H1 (cell line): ENCODE data around the gene ZBTB24. TPM values are rescaled to one million over a fixed set of nuclear protein-coding genes. Genes with fewer than 3 reads are reported as not detected.

Source experiments
- CTCF ChIA-PET: fragments of 300-600 bp; sonication (Branson Sonifier 250); formaldehyde crosslinking; loops from one replicate; lab custom pipeline; 2021; ENCODE audit not compliant: partially characterized antibody; lab: Charles Lee
- POLR2A ChIA-PET: fragments of 300-600 bp; sonication (Branson Sonifier 250); formaldehyde crosslinking; loops from one replicate; lab custom pipeline; 2021; ENCODE audit warnings: inconsistent platforms; ENCODE audit not compliant: partially characterized antibody; lab: Charles Lee
- DNase-seq, 2 experiments: peaks; one replicate each; pipeline versions ENCODE4 v3.0.0 to v3.0.0-alpha.2; 2010 to 2022; ENCODE audit warnings: low spot score in 2 of 2, low read depth in 1 of 2, mixed read lengths in 1 of 2
- FAIRE-seq: peaks from 2 replicates; lab custom pipeline; 2011; peaks lifted over from hg19 to GRCh38; lab: Jason Lieb, UNC
- H2AFZ ChIP-seq: 2 replicates; pipeline ENCODE4 v1.8.1; 2012; ENCODE audit warnings: low read length, inconsistent platforms
- H2AK5ac ChIP-seq: 2 replicates; pipeline ENCODE4 v1.6.1; 2013; ENCODE audit warnings: low read depth, low read length
- H2BK120ac ChIP-seq: replicated peaks from 2 replicates; pipeline ENCODE3; 2013; ENCODE audit warnings: low read depth, low read length, inconsistent platforms
- H2BK12ac ChIP-seq: 2 replicates; pipeline ENCODE4 v1.6.1; 2013; ENCODE audit warnings: low read depth, low read length
- H2BK15ac ChIP-seq: 2 replicates; pipeline ENCODE4 v1.6.1; 2013; ENCODE audit warnings: low read length
- H2BK20ac ChIP-seq: 2 replicates; pipeline ENCODE4 v1.6.1; 2013; ENCODE audit warnings: low read length
- H2BK5ac ChIP-seq: 2 replicates; pipeline ENCODE4 v1.6.1; 2013; ENCODE audit warnings: low read depth, low read length
- H3K14ac ChIP-seq: 2 replicates; pipeline ENCODE4 v1.6.1; 2013; ENCODE audit warnings: inconsistent platforms; ENCODE audit not compliant: insufficient read length
- H3K18ac ChIP-seq: 2 replicates; pipeline ENCODE4 v1.6.1; 2013; ENCODE audit warnings: low read length; ENCODE audit errors: extremely low read depth
- H3K23ac ChIP-seq: 2 replicates; pipeline ENCODE4 v1.6.1; 2013; ENCODE audit warnings: inconsistent platforms; ENCODE audit not compliant: insufficient read length
- H3K23me2 ChIP-seq: 2 replicates; pipeline ENCODE4 v1.6.1; 2013; ENCODE audit warnings: low read depth, low read length
- H3K27ac ChIP-seq: 2 replicates; pipeline ENCODE4 v1.6.1; 2011; ENCODE audit warnings: low read depth, low read length, inconsistent platforms
- H3K27me3 ChIP-seq, 4 experiments: replicated peaks in 1 of 4; 1 replicate in 1 of 4; 2 replicates in 3 of 4; pipeline versions ENCODE4 v1.6.1 to v1.8.1; 2011 to 2013; ENCODE audit warnings: low read length in 3 of 4, mild to moderate bottlenecking in 3 of 4, inconsistent platforms in 2 of 4, mixed read lengths in 2 of 4, moderate library complexity in 1 of 4; ENCODE audit not compliant: control insufficient read depth in 3 of 4, insufficient read depth in 3 of 4; ENCODE audit errors: extremely low read depth in 1 of 4
- H3K36me3 ChIP-seq, 4 experiments: 2 replicates each; pipeline versions ENCODE4 v1.6.1 to v1.8.1; 2011 to 2013; ENCODE audit warnings: mild to moderate bottlenecking in 4 of 4, low read length in 3 of 4, moderate library complexity in 2 of 4, control low read depth in 1 of 4, inconsistent platforms in 1 of 4; ENCODE audit not compliant: insufficient read depth in 4 of 4, control insufficient read depth in 2 of 4
- H3K4ac ChIP-seq: replicated peaks from 2 replicates; pipeline ENCODE3; 2013; ENCODE audit warnings: low read length, low read depth, mixed read lengths, inconsistent platforms; ENCODE audit not compliant: insufficient read length
- H3K4me1 ChIP-seq, 4 experiments: replicated peaks in 1 of 4; 1 replicate in 1 of 4; 2 replicates in 3 of 4; pipeline versions ENCODE4 v1.6.1 to v1.8.1; 2011 to 2013; ENCODE audit warnings: low read length in 3 of 4, inconsistent platforms in 2 of 4, mixed read lengths in 1 of 4; ENCODE audit not compliant: insufficient read depth in 4 of 4, control insufficient read depth in 3 of 4
- H3K4me2 ChIP-seq, 2 experiments: 2 replicates each; pipeline versions ENCODE4 v1.6.1 to v1.8.1; 2011 to 2013; ENCODE audit warnings: low read depth in 2 of 2, low read length in 2 of 2, control low read depth in 1 of 2, inconsistent platforms in 1 of 2, mild to moderate bottlenecking in 1 of 2; ENCODE audit not compliant: insufficient read depth in 1 of 2
- H3K4me3 ChIP-seq, 4 experiments: fragments of 200-600, 300-600 bp in 1 of 4; sonication (generic), shearing (Covaris generic), sonication (Bioruptor Twin) in 1 of 4; 2 replicates each; pipeline versions ENCODE4 v1.5.1 to v1.8.1; 2011 to 2016; ENCODE audit warnings: low read length in 4 of 4, low read depth in 3 of 4, control low read depth in 2 of 4, inconsistent platforms in 2 of 4, mild to moderate bottlenecking in 2 of 4, mixed read lengths in 1 of 4, moderate library complexity in 1 of 4; ENCODE audit not compliant: insufficient read depth in 2 of 4; ENCODE audit errors: extremely low read depth in 1 of 4
- H3K56ac ChIP-seq: replicated peaks from 2 replicates; pipeline ENCODE3; 2013; ENCODE audit warnings: low read depth, mild to moderate bottlenecking, mixed read lengths, low read length, inconsistent platforms; ENCODE audit not compliant: insufficient read length
- H3K79me1 ChIP-seq: 2 replicates; pipeline ENCODE4 v1.6.1; 2013; ENCODE audit warnings: low read depth, low read length, control low read depth
- H3K79me2 ChIP-seq, 2 experiments: 2 replicates each; pipeline versions ENCODE4 v1.6.1 to v1.8.1; 2012 to 2013; ENCODE audit warnings: low read length in 2 of 2, mild to moderate bottlenecking in 2 of 2, inconsistent platforms in 1 of 2; ENCODE audit not compliant: insufficient read depth in 2 of 2, control insufficient read depth in 1 of 2
- H3K9ac ChIP-seq, 4 experiments: replicated peaks in 1 of 4; 1 replicate in 1 of 4; 2 replicates in 3 of 4; pipeline versions ENCODE4 v1.6.1 to v1.8.1; 2011 to 2013; ENCODE audit warnings: low read depth in 3 of 4, low read length in 3 of 4, control low read depth in 2 of 4, mild to moderate bottlenecking in 2 of 4, moderate library complexity in 2 of 4, inconsistent platforms in 1 of 4; ENCODE audit errors: extremely low read depth in 1 of 4
- H3K9me3 ChIP-seq, 2 experiments: 2 replicates each; pipeline versions ENCODE4 v1.6.1 to v1.8.1; 2012 to 2013; ENCODE audit warnings: mild to moderate bottlenecking in 2 of 2, moderate library complexity in 2 of 2, control low read depth in 1 of 2, inconsistent platforms in 1 of 2, low read depth in 1 of 2, low read length in 1 of 2, mixed read lengths in 1 of 2; ENCODE audit not compliant: insufficient read depth in 2 of 2
- H4K20me1 ChIP-seq, 2 experiments: replicated peaks in 1 of 2; 2 replicates each; pipeline versions ENCODE3 to v1.8.1; 2011 to 2013; ENCODE audit warnings: inconsistent platforms in 2 of 2, low read length in 2 of 2, mild to moderate bottlenecking in 1 of 2; ENCODE audit not compliant: insufficient read depth in 2 of 2, control insufficient read depth in 1 of 2
- H4K5ac ChIP-seq: 2 replicates; pipeline ENCODE4 v1.6.1; 2013; ENCODE audit warnings: low read length, low read depth, mixed read lengths, inconsistent platforms; ENCODE audit not compliant: insufficient read length
- H4K8ac ChIP-seq: 2 replicates; pipeline ENCODE4 v1.8.0; 2013; ENCODE audit warnings: mild to moderate bottlenecking, moderate library complexity, low read length, inconsistent platforms; ENCODE audit not compliant: insufficient read depth; ENCODE audit errors: extremely low read depth
- H4K91ac ChIP-seq: replicated peaks from 2 replicates; pipeline ENCODE3; 2013; ENCODE audit warnings: low read length, mixed read lengths, inconsistent platforms; ENCODE audit not compliant: insufficient read length
- ASH2L ChIP-seq: fragments of 200-600, 300-600 bp; sonication (generic); IDR thresholded peaks from one replicate; pipeline ENCODE4 v1.7.1; 2017; ENCODE audit warnings: low read length
- ATF3 ChIP-seq: IDR thresholded peaks from 2 replicates; pipeline ENCODE4 v1.6.1; 2011; ENCODE audit warnings: low read depth, mild to moderate bottlenecking, low read length; ENCODE audit not compliant: insufficient read depth
- BRCA1 ChIP-seq: IDR thresholded peaks from 2 replicates; pipeline ENCODE4 v1.6.1; 2012; ENCODE audit warnings: low read depth, low read length, improper control_type of control experiment
- CBX8 ChIP-seq: fragments of 300-800, 300-1000 bp; sonication (generic); IDR thresholded peaks from 2 replicates; pipeline ENCODE4 v1.7.1; 2016; ENCODE audit warnings: low read depth, low read length, borderline replicate concordance
- CEBPB ChIP-seq: IDR thresholded peaks from 2 replicates; pipeline ENCODE4 v1.6.1; 2012; ENCODE audit warnings: low read depth, low read length
- KDM1A ChIP-seq: fragments of 200-600, 300-600 bp; sonication (generic); IDR thresholded peaks from 2 replicates; pipeline ENCODE4 v1.7.1; 2016; ENCODE audit warnings: mild to moderate bottlenecking, low read length, borderline replicate concordance
- NANOG ChIP-seq: IDR thresholded peaks from 2 replicates; pipeline ENCODE4 v1.6.1; 2011; ENCODE audit warnings: low read length, low read depth, mild to moderate bottlenecking, inconsistent platforms; ENCODE audit not compliant: insufficient read depth, poor library complexity, severe bottlenecking
- NRF1 ChIP-seq: IDR thresholded peaks from 2 replicates; pipeline ENCODE4 v1.6.1; 2011; ENCODE audit warnings: mild to moderate bottlenecking, low read depth, low read length, improper control_type of control experiment
- SP2 ChIP-seq: IDR thresholded peaks from 2 replicates; pipeline ENCODE4 v1.6.1; 2012; ENCODE audit warnings: mild to moderate bottlenecking, low read length, inconsistent platforms
- TAF7 ChIP-seq: optimal IDR thresholded peaks from 2 replicates; pipeline ENCODE3; 2011; ENCODE audit warnings: low read depth, mild to moderate bottlenecking, inconsistent platforms, low read length, moderate library complexity, borderline replicate concordance
- YY1 ChIP-seq: IDR thresholded peaks from 2 replicates; pipeline ENCODE4 v1.6.1; 2011; ENCODE audit warnings: low read depth, mild to moderate bottlenecking, low read length
- WGBS, 2 experiments: shearing (Covaris generic) in 1 of 2; methylation state at CpG; one replicate each; pipeline versions ENCODE4 v1.1.6 to v1.1.7; 2013 to 2015; ENCODE audit warnings: low lambda C conversion rate in 2 of 2, mixed read lengths in 2 of 2, inconsistent platforms in 1 of 2, low coverage in 1 of 2, missing lambda C conversion rate in 1 of 2; ENCODE audit not compliant: insufficient replicate concordance in 2 of 2, insufficient coverage in 1 of 2, insufficient read length in 1 of 2; ENCODE audit errors: extremely low coverage in 1 of 2, missing lambda C conversion rate in 1 of 2; 5-methylcytosine and 5-hydroxymethylcytosine counted together
- polyA plus RNA-seq, 7 experiments: library from polyadenylated mRNA; depleted of rRNA in 3 of 7; stranded (reverse) in 5 of 7; unstranded in 2 of 7; fragments of >200 nt in 5 of 7; fragments of 200-250 nt in 2 of 7; gene quantifications; 1 replicate in 5 of 7; 2 replicates in 1 of 7; 4 replicates in 1 of 7; pipeline versions ENCODE4 v1.2.1 to v1.2.3, GENCODE V29; 2011 to 2013; ENCODE audit warnings: missing spikeins in 2 of 7, mixed read lengths in 2 of 7
- total RNA-seq: library from RNA; stranded (reverse); fragmentation: NEBNext Ultra II Directional; extraction: Animal tissue kit (Norgen Biotek cat#: 25700); gene quantifications from 2 replicates; pipeline ENCODE4 v1.2.1, GENCODE V29; 2021

The ZBTB24 gene
- total and polyA plus RNA-seq, 2 of the 8 experiments (the other 6 are each of a cell fraction or from before 2014, with no cell fraction given) = 7.5 to 21.0 TPM

DNA sequence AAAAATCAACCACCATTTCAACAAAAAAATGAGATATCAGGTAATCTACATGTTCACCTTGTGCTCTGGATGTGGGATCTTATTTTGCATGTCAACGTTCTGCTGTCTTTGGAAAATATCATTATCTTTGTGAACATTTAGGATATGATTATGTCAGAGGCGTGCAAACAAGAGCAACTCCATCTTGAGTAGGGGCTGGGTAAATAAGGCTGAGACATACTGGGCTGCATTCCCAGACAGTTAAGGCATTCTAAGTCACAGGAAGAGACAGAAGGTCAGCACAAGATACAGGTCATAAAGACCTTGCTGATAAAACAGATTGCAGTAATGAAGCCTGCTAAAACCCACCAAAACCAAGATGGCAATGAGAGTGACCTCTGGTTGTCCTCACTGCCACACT lies 28.8 kb upstream of the ZBTB24 start:
- POLR2A ChIA-PET = no interaction called here
- FAIRE-seq (no peak), DNase-seq (no peak)
- no peaks in the 10 kb centered on the region for H3K79me1 ChIP-seq
- no peak overlapping the region for H3K4me2 ChIP-seq
- no peak overlapping the region for H2AK5ac ChIP-seq
- no peak overlapping the region for H3K23ac ChIP-seq
- H3K18ac ChIP-seq = no peak overlapping the region
- no peak overlapping the region for H2AFZ ChIP-seq
- H2BK20ac ChIP-seq = no peak overlapping the region; the same call in 1 of the 2 replicates
- no peak overlapping the region for H4K8ac ChIP-seq
- H3K23me2 ChIP-seq = no peaks in the 10 kb centered on the region
- no peak overlapping the region for H4K5ac ChIP-seq
- no peaks in the 10 kb centered on the region for H4K20me1 ChIP-seq
- no peak overlapping the region for H3K14ac ChIP-seq
- H3K9me3 ChIP-seq = peaks cover 22 to 28% of the 10 kb centered on the region in 2 experiments
- no peak overlapping the region for H3K4ac ChIP-seq
- H3K27me3 ChIP-seq = no peaks in the 10 kb centered on the region
- no peak overlapping the region for H2BK120ac ChIP-seq
- no peaks in the 10 kb centered on the region for H3K79me2 ChIP-seq
- H3K9ac ChIP-seq = no peak overlapping the region
- 91% methylated on average over 2 of the region's 2 CpGs; no CpG with 5 or more reads in 1 of the 2 experiments for WGBS, 2 experiments
- CTCF ChIA-PET = no interaction called here
- no peak overlapping the region for H2BK12ac ChIP-seq
- peaks cover 0 to 11% (median 4%) of the 10 kb centered on the region in 4 experiments; a peak in 3 of 8 replicates for H3K36me3 ChIP-seq
- H3K4me3 ChIP-seq = no peak overlapping the region
- H3K56ac ChIP-seq = no peak overlapping the region
- H2BK5ac ChIP-seq = no peak overlapping the region
- no peak overlapping the region for H4K91ac ChIP-seq
- no peak overlapping the region for H2BK15ac ChIP-seq
- H3K27ac ChIP-seq = no peak overlapping the region
- peaks cover 6 to 17% (median 12%) of the 10 kb centered on the region in 4 experiments for H3K4me1 ChIP-seq
- TF ChIP-seq SP2 (no peak), BRCA1 (no peak), CEBPB (no peak), YY1 (no peak), CBX8 (no peak), NRF1 (no peak), NANOG (no peak), ATF3 (no peak), ASH2L (no peak), KDM1A (no peak), TAF7 (no peak)
